ENCODE results near the gene SHH. TPM values are rescaled to one million over a fixed set of nuclear protein-coding genes. Genes with fewer than 3 reads are reported as not detected.

Gene SHH
- total RNA-seq, 4 donors from 2014 or later: 1.4 to 2.5 (median 2.1) TPM; not detected in 1

GRCh38 chr7:155790666-155791065 lies 21.6 kb downstream of the SHH start:
- Histone ChIP-seq H3K36me3 (no peaks in the 10 kb centered on the region), H3K27me3 (peaks cover 0 to 11% of the 10 kb centered on the region in 2 donors), H3K9me3 (no peaks in the 10 kb centered on the region), H3K4me1 (peaks cover 0 to 9% (median 0%) of the 10 kb centered on the region in 4 donors), H3K27ac (no peak overlapping the region), H3K4me3 (no peak overlapping the region)
- TF ChIP-seq CTCF (IDR thresholded peaks at IDR 0.05) (no peak), POLR2A (IDR thresholded peaks at IDR 0.05) (no peak)
- no peak for DNase-seq

- Histone ChIP-seq H3K9me3 (no peaks in the 10 kb centered on the region), H3K4me3 (no peak overlapping the region), H3K27ac (no peak overlapping the region), H3K36me3 (no peaks in the 10 kb centered on the region), H3K4me1 (peaks cover 0 to 9% (median 0%) of the 10 kb centered on the region in 4 donors), H3K27me3 (peaks cover 0 to 11% of the 10 kb centered on the region in 2 donors)
- DNase-seq: peak in 2 of 3 donors; percentile 41 to 48
- no peak for TF ChIP-seq CTCF (IDR thresholded peaks at IDR 0.05)
- TF ChIP-seq POLR2A (IDR thresholded peaks at IDR 0.05): no peak
Measured at GRCh38 chr7:155789001-155789725, 23.1 kb downstream of the SHH start.

- peak in 2 of 3 donors; percentile 41 to 44 for DNase-seq
- Histone ChIP-seq H3K9me3 (no peaks in the 10 kb centered on the region), H3K36me3 (no peaks in the 10 kb centered on the region), H3K4me3 (no peak overlapping the region), H3K27ac (no peak overlapping the region), H3K4me1 (peaks cover 0 to 9% (median 0%) of the 10 kb centered on the region in 4 donors), H3K27me3 (peaks cover 0 to 11% of the 10 kb centered on the region in 2 donors)
- TF ChIP-seq POLR2A (IDR thresholded peaks at IDR 0.05) (no peak), CTCF (IDR thresholded peaks at IDR 0.05) (no peak)
Measured at GRCh38 chr7:155788616-155789000, 23.7 kb downstream of the SHH start.

- Histone ChIP-seq H3K4me3 (peak overlapping the region in 3 of 4 donors; percentile 14 to 40 (median 32)), H3K36me3 (peaks cover 0 to 4% (median 0%) of the 10 kb centered on the region in 3 donors), H3K27me3 (peaks cover 0 to 11% of the 10 kb centered on the region in 2 donors), H3K4me1 (peaks cover 0 to 9% (median 0%) of the 10 kb centered on the region in 4 donors), H3K9me3 (no peaks in the 10 kb centered on the region), H3K27ac (no peak overlapping the region)
- TF ChIP-seq POLR2A (IDR thresholded peaks at IDR 0.05) (no peak), CTCF (IDR thresholded peaks at IDR 0.05) (no peak)
- peak in 2 of 3 donors; percentile 43 to 46 for DNase-seq
Measured at GRCh38 chr7:155787171-155787851, 25.0 kb downstream of the SHH start.

- TF ChIP-seq CTCF (IDR thresholded peaks at IDR 0.05) (no peak), POLR2A (IDR thresholded peaks at IDR 0.05) (no peak)
- Histone ChIP-seq H3K4me1 (peaks cover 0 to 9% (median 0%) of the 10 kb centered on the region in 4 donors), H3K36me3 (peaks cover 0 to 12% (median 0%) of the 10 kb centered on the region in 3 donors), H3K27me3 (peaks cover 0 to 11% of the 10 kb centered on the region in 2 donors), H3K4me3 (no peak overlapping the region), H3K9me3 (no peaks in the 10 kb centered on the region), H3K27ac (no peak overlapping the region)
- peak in 1 of 3 donors; percentile 44 for DNase-seq
Measured at GRCh38 chr7:155786491-155786890, 25.8 kb downstream of the SHH start.
